NCI-H1105 treated with DMSO at 0.1 percent for 48 hours (cell line): ENCODE measurements around the gene CD63.

ENCODE experiments used
- DNase-seq: peaks from one replicate; lab custom pipeline; 2025; lab: John Stamatoyannopoulos, UW

CD63 gene

DNA sequence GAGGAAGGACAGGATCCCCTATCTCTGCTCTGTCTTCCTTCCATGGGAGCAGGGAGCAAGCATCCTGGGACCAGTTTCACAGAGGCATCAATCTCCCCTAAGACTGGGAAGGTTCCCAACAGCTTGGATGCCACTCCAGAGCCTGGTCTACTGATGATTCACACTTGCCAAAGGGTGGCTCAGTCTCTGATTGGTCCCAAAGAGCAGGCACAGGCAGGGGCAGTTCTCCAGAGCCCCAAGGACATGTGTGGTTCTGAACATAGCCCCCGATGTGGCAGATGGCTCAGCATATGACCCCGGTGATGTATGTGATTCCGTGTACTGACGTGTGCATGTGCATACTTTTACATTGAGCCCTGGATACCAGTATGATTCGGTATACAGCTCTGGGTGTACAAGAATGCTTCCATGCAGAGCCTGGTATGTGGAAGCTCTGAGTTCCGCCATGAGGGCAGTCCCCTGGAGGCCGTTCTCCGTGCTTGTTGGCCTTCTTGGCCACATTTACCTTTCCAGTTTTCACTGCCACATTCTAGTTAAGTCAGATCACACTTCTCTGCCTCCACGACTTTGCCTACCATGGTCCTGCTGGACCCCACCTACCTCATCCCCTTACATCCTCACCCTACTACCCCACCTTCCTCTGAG lies 42.3 kb downstream of the CD63 start:
- DNase-seq, result no peak

DNA sequence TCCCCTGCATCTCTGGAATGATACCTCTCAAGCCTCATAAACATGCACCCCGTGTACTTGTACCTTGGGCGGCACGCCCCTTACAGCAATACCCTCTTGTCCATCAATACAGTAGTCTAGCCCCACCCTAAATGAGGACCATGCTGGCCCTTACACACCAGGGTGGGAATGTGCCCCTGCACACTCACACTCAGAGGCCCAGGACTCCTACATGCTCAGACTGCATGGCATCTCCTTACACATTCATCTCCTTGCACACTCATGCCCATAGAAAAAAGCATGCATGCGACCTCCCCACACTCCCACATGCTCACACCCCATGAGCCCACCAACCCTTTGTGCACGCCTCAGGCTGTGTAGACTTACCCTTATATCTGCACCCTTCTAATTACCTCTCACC lies 43.1 kb downstream of the CD63 start:
- no peak for DNase-seq

DNA sequence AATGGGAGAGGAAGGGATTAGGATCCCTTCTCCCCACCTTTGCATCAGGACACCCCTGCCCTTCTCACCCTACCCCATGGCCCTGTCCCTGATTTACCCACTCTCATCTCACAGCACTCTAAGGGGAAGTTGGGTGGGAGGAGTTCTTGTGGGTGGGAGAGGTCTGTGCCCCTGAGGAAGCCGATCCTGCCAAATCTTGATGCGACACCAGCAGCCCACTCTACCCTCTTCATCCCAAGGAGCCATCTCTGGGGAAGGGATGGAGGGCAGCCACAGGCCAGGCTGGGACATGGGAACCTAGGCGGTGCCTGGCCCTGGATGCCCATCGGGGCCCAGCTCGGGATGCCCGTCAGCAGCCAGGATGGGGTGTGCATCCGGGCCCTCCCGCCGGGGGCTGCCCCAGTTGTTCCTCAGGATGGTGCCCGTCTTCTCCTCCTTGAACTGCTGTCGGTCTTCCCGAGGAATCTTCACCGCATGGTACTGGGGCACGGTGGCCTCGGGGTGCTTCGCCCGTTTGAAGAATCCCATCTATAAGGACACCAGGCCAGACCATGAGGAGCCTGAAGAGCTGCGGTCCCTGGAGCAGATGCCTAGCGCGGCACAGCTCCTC lies 43.9 kb downstream of the CD63 start:
- DNase-seq, result no peak

GRCh38 chr12:55683676-55684075 lies 45.1 kb downstream of the CD63 start:
- no peak for DNase-seq

DNA sequence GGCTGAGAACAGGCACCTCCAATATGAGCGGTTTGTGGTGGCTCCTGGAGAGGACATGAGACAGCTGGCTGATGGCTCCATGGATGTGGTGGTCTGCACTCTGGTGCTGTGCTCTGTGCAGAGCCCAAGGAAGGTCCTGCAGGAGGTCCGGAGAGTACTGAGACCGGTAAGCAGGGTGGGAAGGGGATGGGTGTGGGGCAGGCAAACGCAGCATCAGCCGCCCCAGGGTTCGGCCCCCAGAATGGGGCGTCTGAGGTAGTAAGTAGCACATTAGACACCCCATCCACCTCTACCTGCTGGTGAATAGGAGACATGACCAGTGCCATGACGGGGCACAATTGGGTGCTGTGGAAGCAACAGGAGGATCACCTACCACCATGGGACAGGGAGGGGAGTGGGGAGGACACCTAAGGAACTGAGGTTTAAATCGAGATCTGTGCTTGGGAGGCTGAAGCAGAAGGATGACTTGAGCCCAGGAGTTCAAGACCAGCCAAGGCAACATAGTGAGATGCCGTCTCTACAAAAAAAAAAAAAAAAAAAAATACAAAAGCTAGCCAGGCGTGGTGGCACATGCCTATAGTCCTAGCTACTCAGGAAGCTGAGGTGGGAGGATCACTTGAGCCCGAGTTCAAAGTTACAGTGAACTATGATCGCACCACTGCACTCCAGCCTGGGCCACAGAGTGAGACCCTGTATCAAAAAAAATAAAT lies 46.6 kb downstream of the CD63 start:
- no peak for DNase-seq

- peak; percentile 8 for DNase-seq
These were observed 47.4 kb downstream of the CD63 start for GRCh38 chr12:55681142-55682077.

- DNase-seq, result no peak
These were observed 49.1 kb downstream of the CD63 start for GRCh38 chr12:55679691-55680090.

DNA sequence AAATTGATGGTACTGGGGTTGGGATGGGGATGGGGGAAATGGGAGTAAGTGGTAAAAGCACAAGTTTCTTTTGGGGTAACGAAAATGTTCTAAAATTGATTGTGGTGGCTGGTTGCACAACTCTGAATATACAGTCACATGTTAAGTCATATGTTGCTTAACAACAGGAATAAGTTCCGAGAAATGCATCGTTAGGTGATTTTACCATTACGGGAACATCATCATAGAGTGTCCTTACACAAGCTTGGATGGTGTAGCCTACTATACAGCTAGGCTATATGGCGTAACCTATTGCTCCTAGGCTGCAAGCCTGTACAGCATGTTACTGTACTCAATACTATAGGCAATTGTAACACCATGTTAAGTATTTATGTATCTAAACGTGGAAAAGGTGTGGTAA lies 52.1 kb downstream of the CD63 start:
- no peak for DNase-seq

- no peak for DNase-seq
These were observed 53.1 kb downstream of the CD63 start for GRCh38 chr12:55675666-55676065.
